CD4-positive, alpha-beta T cell (primary cell): ENCODE data around the gene TSPAN11. TPM values are rescaled to one million over a fixed set of nuclear protein-coding genes. Genes with fewer than 3 reads are reported as not detected.

Source experiments
- ATAC-seq: fragments of 200-7000 bp; cut with Tn5 transposase; one replicate; pipeline ENCODE4 v1.10.0; 2022; ENCODE audit warnings: mild to moderate bottlenecking; ENCODE audit not compliant: poor library complexity
- CTCF ChIA-PET: fragments of 350-600 bp; sonication (Branson Sonifier 250); formaldehyde crosslinking; loops from one replicate; lab custom pipeline; 2021; ENCODE audit warnings: antibody characterized with exemption, inconsistent platforms; lab: Charles Lee
- POLR2A ChIA-PET: fragments of 350-600 bp; sonication (Branson Sonifier 250); formaldehyde crosslinking; loops from one replicate; lab custom pipeline; 2021; ENCODE audit warnings: antibody characterized with exemption, inconsistent platforms; lab: Charles Lee
- DNase-seq, 14 experiments: peaks; one replicate each; pipeline ENCODE4 v3.0.0-alpha.2; 2013 to 2020; ENCODE audit warnings: mixed read lengths in 2 of 14
- H3K27ac ChIP-seq, 2 donors: one replicate each; pipeline versions ENCODE4 v1.5.1 to v1.7.0; 2013; ENCODE audit warnings: low read length in 2 of 2, low read depth in 1 of 2, mild to moderate bottlenecking in 1 of 2
- H3K27me3 ChIP-seq, 2 experiments: 1 replicate in 1 of 2; 2 replicates in 1 of 2; pipeline versions ENCODE4 v1.6.1 to v1.7.0; 2013; ENCODE audit warnings: low read length in 2 of 2, control low read depth in 1 of 2, mild to moderate bottlenecking in 1 of 2, moderate library complexity in 1 of 2; ENCODE audit not compliant: insufficient read depth in 2 of 2, control insufficient read depth in 1 of 2
- H3K36me3 ChIP-seq: one replicate; pipeline ENCODE4 v1.6.1; 2013; ENCODE audit warnings: low read length, control low read depth; ENCODE audit not compliant: insufficient read depth
- H3K4me1 ChIP-seq: one replicate; pipeline ENCODE4 v1.6.1; 2013; ENCODE audit warnings: low read length, control low read depth; ENCODE audit not compliant: insufficient read depth
- H3K4me3 ChIP-seq: one replicate; pipeline ENCODE4 v1.5.1; 2013; ENCODE audit warnings: mild to moderate bottlenecking, low read length, moderate library complexity
- H3K9me3 ChIP-seq, 2 experiments: 1 replicate in 1 of 2; 2 replicates in 1 of 2; pipeline versions ENCODE4 v1.6.1 to v1.7.0; 2013; ENCODE audit warnings: low read length in 2 of 2, mild to moderate bottlenecking in 2 of 2, control low read depth in 1 of 2, moderate library complexity in 1 of 2; ENCODE audit not compliant: control insufficient read depth in 1 of 2, insufficient read depth in 1 of 2
- H3K27ac Mint-ChIP-seq: one replicate; pipeline ENCODE4 v1.8.0; 2020; ENCODE audit warnings: mixed read lengths
- H3K27me3 Mint-ChIP-seq: one replicate; pipeline ENCODE4 v1.8.0; 2021; ENCODE audit warnings: mixed read lengths
- H3K36me3 Mint-ChIP-seq: one replicate; pipeline ENCODE4 v1.8.0; 2021; ENCODE audit warnings: low read depth, mixed read lengths
- H3K4me1 Mint-ChIP-seq: one replicate; pipeline ENCODE4 v1.8.0; 2021; ENCODE audit warnings: low read depth, mixed read lengths
- H3K4me3 Mint-ChIP-seq: one replicate; pipeline ENCODE4 v1.8.0; 2020; ENCODE audit warnings: mild to moderate bottlenecking, mixed read lengths
- H3K9me3 Mint-ChIP-seq: one replicate; pipeline ENCODE4 v1.8.0; 2020; ENCODE audit warnings: mixed read lengths
- intact Hi-C, 2 experiments: fragments of 100-400 bp; cut with DNase I in 1 of 2; cut with micrococcal nuclease in 1 of 2; formaldehyde crosslinking; loops; one replicate each; pipeline versions ENCODE4 v1.15.1 to v1.9.0; 2023 to 2025; cut with DNase I, micrococcal nuclease
- total RNA-seq, 174 experiments: library from RNA in 2 of 174; stranded (reverse) in 2 of 174; gene quantifications; one replicate each; pipeline ENCODE4 v1.2.3 and lab custom pipeline; 2021 to 2026
- TF ChIP-seq, protein P1 (sequence below): fragments of 200-600 bp; IDR thresholded peaks from one replicate; pipeline ENCODE4 v1.8.0; 2022; ENCODE audit warnings: antibody characterized with exemption, mild to moderate bottlenecking

The TSPAN11 gene
- total RNA-seq, 2 experiments from 2014 or later: not detected

DNA sequence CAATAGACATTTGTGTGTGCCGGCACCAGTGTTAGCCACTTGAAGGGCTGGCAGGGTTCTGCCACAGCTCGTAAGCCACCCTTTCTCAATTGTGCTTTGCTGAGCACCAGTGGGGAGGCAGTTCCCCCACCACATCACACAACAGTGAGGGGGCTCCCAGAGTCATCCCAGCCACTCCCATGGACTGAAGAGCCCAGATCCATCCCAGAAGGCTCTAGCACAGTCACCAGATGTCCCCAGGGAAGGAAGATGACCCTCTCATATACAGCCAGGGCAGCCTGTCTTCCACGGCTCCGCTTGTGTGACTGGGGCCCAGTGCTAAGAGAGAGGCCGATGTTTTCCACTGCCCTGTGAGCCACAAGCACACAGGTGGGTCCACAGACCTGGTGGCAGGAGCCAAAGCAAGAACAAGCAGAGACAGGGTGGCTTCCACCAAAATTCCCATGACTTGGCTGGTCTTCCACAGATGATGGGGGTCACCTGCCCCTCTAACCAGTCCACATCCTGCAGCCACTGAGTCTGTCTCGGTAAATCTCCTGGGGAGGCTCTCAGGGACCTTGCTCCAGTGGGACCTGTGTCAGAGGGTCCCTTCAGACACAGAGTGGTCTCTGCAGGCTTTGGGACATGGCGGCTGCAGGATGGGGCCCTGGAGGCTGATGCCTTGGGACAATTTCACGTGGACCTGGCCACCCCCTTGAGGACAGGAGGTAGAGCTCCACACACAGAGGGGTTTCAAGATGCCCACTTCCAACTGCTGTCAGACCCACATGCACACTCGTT lies 75.2 kb downstream of the TSPAN11 start:
- POLR2A ChIA-PET: interaction anchor here (0.8 kb wide), 1 partner anchor 16 kb away, joined by 3 read pairs; no protein-coding TSS in a partner anchor
- Mint-ChIP-seq H3K27me3 (no peaks in the 10 kb centered on the region), H3K4me3 (no peak overlapping the region), H3K4me1 (no peaks in the 10 kb centered on the region), H3K9me3 (no peaks in the 10 kb centered on the region), H3K36me3 (no peaks in the 10 kb centered on the region), H3K27ac (no peak overlapping the region)
- intact Hi-C loops: no loop called here
- no peak overlapping the region for H3K4me3 ChIP-seq
- no peaks in the 10 kb centered on the region for H3K36me3 ChIP-seq
- no peaks in the 10 kb centered on the region for H3K4me1 ChIP-seq
- no peaks in the 10 kb centered on the region for H3K27me3 ChIP-seq
- no peak for DNase-seq
- TF ChIP-seq, protein P1, sequence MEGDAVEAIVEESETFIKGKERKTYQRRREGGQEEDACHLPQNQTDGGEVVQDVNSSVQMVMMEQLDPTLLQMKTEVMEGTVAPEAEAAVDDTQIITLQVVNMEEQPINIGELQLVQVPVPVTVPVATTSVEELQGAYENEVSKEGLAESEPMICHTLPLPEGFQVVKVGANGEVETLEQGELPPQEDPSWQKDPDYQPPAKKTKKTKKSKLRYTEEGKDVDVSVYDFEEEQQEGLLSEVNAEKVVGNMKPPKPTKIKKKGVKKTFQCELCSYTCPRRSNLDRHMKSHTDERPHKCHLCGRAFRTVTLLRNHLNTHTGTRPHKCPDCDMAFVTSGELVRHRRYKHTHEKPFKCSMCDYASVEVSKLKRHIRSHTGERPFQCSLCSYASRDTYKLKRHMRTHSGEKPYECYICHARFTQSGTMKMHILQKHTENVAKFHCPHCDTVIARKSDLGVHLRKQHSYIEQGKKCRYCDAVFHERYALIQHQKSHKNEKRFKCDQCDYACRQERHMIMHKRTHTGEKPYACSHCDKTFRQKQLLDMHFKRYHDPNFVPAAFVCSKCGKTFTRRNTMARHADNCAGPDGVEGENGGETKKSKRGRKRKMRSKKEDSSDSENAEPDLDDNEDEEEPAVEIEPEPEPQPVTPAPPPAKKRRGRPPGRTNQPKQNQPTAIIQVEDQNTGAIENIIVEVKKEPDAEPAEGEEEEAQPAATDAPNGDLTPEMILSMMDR: no peak
- ATAC-seq: no peak
- no peak overlapping the region for H3K27ac ChIP-seq
- no peaks in the 10 kb centered on the region for H3K9me3 ChIP-seq
- CTCF ChIA-PET: no interaction called here

GRCh38 chr12:31002361-31002725 lies 75.8 kb downstream of the TSPAN11 start:
- Mint-ChIP-seq H3K27ac (no peak overlapping the region), H3K9me3 (no peaks in the 10 kb centered on the region), H3K27me3 (no peaks in the 10 kb centered on the region), H3K4me1 (no peaks in the 10 kb centered on the region), H3K4me3 (no peak overlapping the region), H3K36me3 (no peaks in the 10 kb centered on the region)
- DNase-seq (no peak), ATAC-seq (no peak)
- no peak overlapping the region for H3K4me3 ChIP-seq
- H3K27me3 ChIP-seq: no peaks in the 10 kb centered on the region
- H3K27ac ChIP-seq: no peak overlapping the region
- ChIA-PET POLR2A (no interaction called here), CTCF (no interaction called here)
- H3K36me3 ChIP-seq: no peaks in the 10 kb centered on the region
- no peaks in the 10 kb centered on the region for H3K9me3 ChIP-seq
- TF ChIP-seq, protein P1: no peak
- intact Hi-C loops: no loop called here
- H3K4me1 ChIP-seq: no peaks in the 10 kb centered on the region

GRCh38 chr12:31002999-31003398 lies 76.5 kb downstream of the TSPAN11 start:
- Histone ChIP-seq H3K27ac (no peak overlapping the region), H3K36me3 (no peaks in the 10 kb centered on the region), H3K9me3 (no peaks in the 10 kb centered on the region), H3K4me1 (no peaks in the 10 kb centered on the region), H3K27me3 (no peaks in the 10 kb centered on the region), H3K4me3 (no peak overlapping the region)
- POLR2A ChIA-PET: no interaction called here
- CTCF ChIA-PET: no interaction called here
- DNase-seq (peak in 1 of 14 experiments; percentile 4), ATAC-seq (no peak)
- Mint-ChIP-seq H3K9me3 (no peaks in the 10 kb centered on the region), H3K27ac (no peak overlapping the region), H3K4me3 (no peak overlapping the region), H3K4me1 (no peaks in the 10 kb centered on the region), H3K36me3 (no peaks in the 10 kb centered on the region), H3K27me3 (no peaks in the 10 kb centered on the region)
- intact Hi-C loops: no loop called here
- TF ChIP-seq, protein P1: no peak
